ENCODE measurements around the gene BRPF1. TPM values are rescaled to one million over a fixed set of nuclear protein-coding genes. Genes with fewer than 3 reads are reported as not detected.

BRPF1 gene
- total and polyA plus RNA-seq, 8 donors, result 5.8 to 10.8 (median 8.4) TPM

DNA sequence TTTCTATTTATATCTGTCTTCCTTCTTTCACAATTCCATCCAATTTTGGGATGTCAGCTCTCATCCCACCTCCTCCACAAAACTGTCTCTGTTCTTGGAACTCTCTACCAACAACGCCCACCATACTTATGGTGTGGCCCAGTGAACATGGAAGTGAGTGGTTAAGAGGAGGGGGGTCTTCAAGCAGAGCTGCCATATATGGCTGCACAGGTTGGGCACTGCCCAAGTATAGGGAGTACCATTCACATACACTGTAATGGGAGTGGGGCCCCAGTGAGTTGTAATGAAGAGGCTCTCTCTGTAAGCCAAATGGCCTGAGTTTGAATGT lies 46.1 kb downstream of the BRPF1 start:
- intact Hi-C loops (cut with DNase I), result no loop called here
- no peak for ATAC-seq

DNA sequence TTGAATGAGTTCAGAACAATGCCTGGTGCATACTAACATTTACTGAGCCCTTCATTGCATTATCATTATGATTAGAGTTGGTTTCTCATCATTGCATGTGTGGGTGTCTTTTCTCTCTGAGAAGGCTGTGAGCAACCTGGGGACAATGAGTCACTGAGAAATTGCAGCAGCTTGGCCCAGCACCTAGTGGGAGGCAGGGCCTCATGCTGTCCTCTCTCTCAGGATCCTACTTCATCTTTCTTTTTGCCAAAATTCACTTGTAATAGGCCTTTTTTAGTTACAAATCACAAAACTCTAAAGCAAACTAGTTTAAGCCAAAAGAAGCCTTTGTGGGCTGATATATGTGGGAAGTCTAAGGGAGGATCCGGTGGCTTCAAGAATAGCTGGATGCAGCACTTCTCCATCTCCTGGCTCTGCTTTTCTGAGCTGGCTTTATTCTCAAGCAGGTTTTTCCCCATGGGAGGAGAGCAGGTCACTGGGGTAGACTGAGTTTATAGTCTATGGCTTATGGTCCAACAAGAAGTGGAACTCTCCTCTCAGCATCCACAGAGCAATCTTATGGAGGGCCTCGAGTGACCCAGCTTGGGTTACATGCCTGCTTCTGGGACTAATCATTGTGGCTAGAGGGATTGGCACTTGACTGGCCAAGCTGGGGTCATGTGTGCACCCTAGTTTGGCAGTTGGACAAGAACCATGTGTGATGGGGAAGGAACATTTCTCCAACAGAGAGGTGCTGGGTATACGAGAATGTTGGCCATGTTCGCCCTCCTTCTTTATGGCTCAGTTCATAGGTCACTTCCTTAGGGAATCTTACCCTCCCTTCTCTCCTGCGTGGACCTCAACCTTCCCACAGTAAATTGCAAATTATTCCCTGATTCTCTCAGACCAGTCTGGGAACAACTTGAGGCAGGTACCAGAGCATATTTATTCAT lies 46.9 kb downstream of the BRPF1 start:
- H3K27ac ChIP-seq, result no peak overlapping the region
- TF ChIP-seq, protein P1, sequence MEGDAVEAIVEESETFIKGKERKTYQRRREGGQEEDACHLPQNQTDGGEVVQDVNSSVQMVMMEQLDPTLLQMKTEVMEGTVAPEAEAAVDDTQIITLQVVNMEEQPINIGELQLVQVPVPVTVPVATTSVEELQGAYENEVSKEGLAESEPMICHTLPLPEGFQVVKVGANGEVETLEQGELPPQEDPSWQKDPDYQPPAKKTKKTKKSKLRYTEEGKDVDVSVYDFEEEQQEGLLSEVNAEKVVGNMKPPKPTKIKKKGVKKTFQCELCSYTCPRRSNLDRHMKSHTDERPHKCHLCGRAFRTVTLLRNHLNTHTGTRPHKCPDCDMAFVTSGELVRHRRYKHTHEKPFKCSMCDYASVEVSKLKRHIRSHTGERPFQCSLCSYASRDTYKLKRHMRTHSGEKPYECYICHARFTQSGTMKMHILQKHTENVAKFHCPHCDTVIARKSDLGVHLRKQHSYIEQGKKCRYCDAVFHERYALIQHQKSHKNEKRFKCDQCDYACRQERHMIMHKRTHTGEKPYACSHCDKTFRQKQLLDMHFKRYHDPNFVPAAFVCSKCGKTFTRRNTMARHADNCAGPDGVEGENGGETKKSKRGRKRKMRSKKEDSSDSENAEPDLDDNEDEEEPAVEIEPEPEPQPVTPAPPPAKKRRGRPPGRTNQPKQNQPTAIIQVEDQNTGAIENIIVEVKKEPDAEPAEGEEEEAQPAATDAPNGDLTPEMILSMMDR (IDR thresholded peaks at IDR 0.05), result no peak

More for the DNA sequence above, 46.1 kb downstream of the BRPF1 start:
- no peak overlapping the region for H3K4me3 ChIP-seq
- no peak overlapping the region for H3K27ac ChIP-seq
- no peak for DNase-seq
- FAIRE-seq, result no peak
- no peaks in the 10 kb centered on the region for H3K9me3 ChIP-seq
- peaks cover 0 to 8% (median 0%) of the 10 kb centered on the region in 3 donors for H3K36me3 ChIP-seq
- H3K27me3 ChIP-seq, result no peaks in the 10 kb centered on the region
- no peaks in the 10 kb centered on the region for H3K4me1 ChIP-seq
- WGBS, 2 donors, result 61 to 75% methylated on average over 1 of the region's 1 CpG
- TF ChIP-seq, protein P1 (IDR thresholded peaks at IDR 0.05), result no peak

DNA sequence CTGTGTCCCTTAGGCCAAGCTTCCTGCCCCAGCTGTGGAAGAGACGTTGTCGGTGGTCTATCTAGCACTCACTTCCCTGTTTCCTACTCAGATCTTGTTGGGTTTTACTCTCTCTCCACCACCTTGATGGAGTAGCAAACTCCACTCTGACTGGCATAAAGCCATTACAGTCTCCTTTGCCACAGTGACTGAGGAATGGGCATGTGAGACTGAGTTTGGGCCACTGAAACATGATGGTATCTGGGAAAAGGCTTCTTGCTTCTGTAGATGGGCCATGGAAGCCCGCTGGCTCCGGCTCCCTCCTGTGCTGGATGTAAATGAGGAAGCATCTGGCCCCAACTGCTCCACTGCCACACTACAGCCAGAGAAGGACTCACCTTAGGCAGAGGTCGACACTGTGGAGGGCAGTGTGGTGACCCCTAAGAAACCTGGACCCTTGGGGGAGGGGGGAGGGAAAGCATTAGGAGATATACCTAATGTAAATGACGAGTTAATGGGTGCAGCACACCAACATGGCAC lies 47.6 kb downstream of the BRPF1 start:
- Histone ChIP-seq H3K9me3 (no peaks in the 10 kb centered on the region), H3K36me3 (peaks cover 0 to 15% (median 0%) of the 10 kb centered on the region in 3 donors), H3K27ac (no peak overlapping the region), H3K4me1 (no peaks in the 10 kb centered on the region), H3K4me3 (no peak overlapping the region), H3K27me3 (no peaks in the 10 kb centered on the region)
- FAIRE-seq, result no peak
- intact Hi-C loops (cut with DNase I), result no loop called here
- TF ChIP-seq, protein P1 (IDR thresholded peaks at IDR 0.05), result no peak
- DNase-seq, result no peak
- 84 to 85% methylated on average over 6 of the region's 6 CpGs for WGBS, 2 donors
- no peak for ATAC-seq

More for the DNA sequence above, 46.9 kb downstream of the BRPF1 start:
- Histone ChIP-seq H3K36me3 (peaks cover 0 to 8% (median 0%) of the 10 kb centered on the region in 3 donors), H3K9me3 (no peaks in the 10 kb centered on the region), H3K27me3 (no peaks in the 10 kb centered on the region), H3K4me1 (no peaks in the 10 kb centered on the region), H3K4me3 (no peak overlapping the region)
- DNase-seq, result no peak
- FAIRE-seq, result no peak
- intact Hi-C loops (cut with DNase I), result no loop called here
- 68 to 74% methylated on average over 5 of the region's 5 CpGs for WGBS, 2 donors
- ATAC-seq, result peak in 3 of 4 donors; percentile 36 to 49 (median 46)

DNA sequence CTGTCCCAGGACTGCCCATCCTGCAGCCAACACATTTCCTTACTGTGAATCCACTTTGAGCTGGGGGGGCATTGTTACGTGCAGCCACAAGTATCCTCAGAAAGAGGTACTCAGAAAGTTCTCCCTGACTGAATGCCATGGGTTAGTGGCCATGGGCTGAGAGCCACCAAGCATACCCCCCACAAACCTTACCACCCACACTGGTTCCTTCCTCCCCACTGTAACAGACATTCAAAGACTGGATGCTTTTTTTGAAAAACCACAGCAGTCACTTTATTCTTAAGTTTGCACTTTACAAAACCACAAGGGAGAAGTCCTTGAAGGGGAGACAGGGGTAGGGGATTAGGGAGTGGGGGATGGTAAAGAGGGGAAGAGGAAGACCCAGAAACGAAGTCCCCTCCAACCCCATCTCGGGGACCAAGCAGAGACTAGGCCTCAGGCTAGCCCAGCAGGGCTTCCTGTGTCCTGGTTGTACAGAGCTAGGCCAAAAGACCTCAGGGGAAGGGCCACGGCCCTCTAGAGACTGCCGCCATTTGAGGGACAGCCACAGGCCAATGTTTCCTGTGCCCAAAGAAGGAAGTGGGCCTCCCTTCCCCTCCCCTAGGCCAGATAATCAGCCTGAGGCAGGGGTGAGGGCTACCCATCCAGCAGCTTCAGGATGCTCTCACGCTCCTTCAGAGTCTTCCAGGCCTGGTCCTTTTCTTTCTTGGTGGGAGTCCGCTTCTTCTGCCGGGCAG lies 48.4 kb downstream of the BRPF1 start:
- H3K36me3 ChIP-seq, result peaks cover 0 to 18% (median 0%) of the 10 kb centered on the region in 3 donors
- H3K4me1 ChIP-seq, result no peaks in the 10 kb centered on the region
- DNase-seq (no peak), ATAC-seq (peak in 3 of 4 donors; percentile 19 to 72 (median 46)), FAIRE-seq (no peak)
- peak overlapping the region in 1 of 4 donors; percentile 33 for H3K27ac ChIP-seq
- H3K4me3 ChIP-seq, result no peak overlapping the region
- intact Hi-C loops (cut with DNase I), result no loop called here
- WGBS, 2 donors, result 85 to 89% methylated on average over 7 to 8 of the region's 8 CpGs
- TF ChIP-seq, protein P1 (IDR thresholded peaks at IDR 0.05), result no peak
- no peaks in the 10 kb centered on the region for H3K27me3 ChIP-seq
- H3K9me3 ChIP-seq, result no peaks in the 10 kb centered on the region
